PC-9 (cell line): ENCODE results near the gene TRIM66. TPM values are rescaled to one million over a fixed set of nuclear protein-coding genes. Genes with fewer than 3 reads are reported as not detected.

ENCODE experiments used
- BruUV-seq: library from RNA; stranded (reverse); fragments of 400-500 nt; replicated peaks from 2 replicates; lab custom pipeline; 2021; lab: Mats Ljungman, UMichigan
- CTCF ChIA-PET: fragments of 300-600 bp; sonication (Branson Sonifier 250); formaldehyde crosslinking; loops from one replicate; lab custom pipeline; 2022; ENCODE audit warnings: antibody characterized with exemption; lab: Charles Lee
- POLR2A ChIA-PET: fragments of 300-600 bp; sonication (Branson Sonifier 250); formaldehyde crosslinking; loops from one replicate; lab custom pipeline; 2022; ENCODE audit warnings: antibody characterized with exemption; ENCODE audit not compliant: unreplicated experiment; lab: Charles Lee
- DNase-seq, 2 experiments: peaks; one replicate each; pipeline versions ENCODE4 v3.0.0 to v3.0.0-alpha.2; 2015 to 2022; ENCODE audit warnings: mixed read lengths in 1 of 2
- H2AFZ ChIP-seq: fragments of 200-600 bp; sonication (generic); 2 replicates; pipeline ENCODE4 v1.8.1; 2017; ENCODE audit warnings: antibody characterized with exemption
- H3F3A ChIP-seq: fragments of 200-600 bp; sonication (generic); 2 replicates; pipeline ENCODE4 v1.8.1; 2017; ENCODE audit warnings: antibody characterized with exemption, mild to moderate bottlenecking, low read depth; ENCODE audit not compliant: insufficient read depth
- H3K27ac ChIP-seq: fragments of 200-600 bp; sonication (generic); 2 replicates; pipeline ENCODE4 v1.6.1; 2016; ENCODE audit warnings: mixed run types
- H3K27me3 ChIP-seq: fragments of 200-600 bp; sonication (generic); 2 replicates; pipeline ENCODE4 v1.6.1; 2016; ENCODE audit warnings: low read depth, mixed run types; ENCODE audit not compliant: insufficient read depth
- H3K36me3 ChIP-seq: fragments of 200-600 bp; sonication (generic); 2 replicates; pipeline ENCODE4 v1.6.1; 2016; ENCODE audit warnings: low read depth, mixed run types
- H3K4me1 ChIP-seq: fragments of 200-600 bp; sonication (generic); replicated peaks from 2 replicates; pipeline ENCODE4 v1.6.1; 2016; ENCODE audit warnings: mixed run types; ENCODE audit not compliant: insufficient read depth
- H3K4me2 ChIP-seq: fragments of 200-600 bp; sonication (generic); 2 replicates; pipeline ENCODE4 v1.6.1; 2017; ENCODE audit warnings: mixed run types
- H3K4me3 ChIP-seq: fragments of 200-600 bp; sonication (generic); 2 replicates; pipeline ENCODE4 v1.6.1; 2016; ENCODE audit warnings: mixed run types
- H3K79me2 ChIP-seq: fragments of 200-600 bp; sonication (generic); 2 replicates; pipeline ENCODE4 v1.6.1; 2017; ENCODE audit warnings: low read depth, mixed run types
- H3K9me2 ChIP-seq: fragments of 200-600 bp; sonication (generic); 2 replicates; pipeline ENCODE4 v1.8.1; 2017; ENCODE audit warnings: mild to moderate bottlenecking; ENCODE audit not compliant: insufficient read depth
- H3K9me3 ChIP-seq: fragments of 200-600 bp; sonication (generic); 2 replicates; pipeline ENCODE4 v1.8.1; 2016; ENCODE audit warnings: low read depth; ENCODE audit not compliant: insufficient read depth
- H4K20me1 ChIP-seq: fragments of 200-600 bp; sonication (generic); 2 replicates; pipeline ENCODE4 v1.8.1; 2017; ENCODE audit not compliant: insufficient read depth
- EZH2 ChIP-seq: fragments of 200-600 bp; sonication (generic); IDR thresholded peaks from 2 replicates; pipeline ENCODE4 v1.8.0; 2017; ENCODE audit warnings: antibody characterized with exemption, low read depth
- intact Hi-C: fragments of 100-400 bp; cut with micrococcal nuclease; formaldehyde crosslinking; loops from one replicate; pipeline ENCODE4 v1.10.0; 2022; ENCODE audit not compliant: unreplicated experiment
- total RNA-seq: library from RNA; stranded (reverse); gene quantifications from 2 replicates; pipeline ENCODE4 v1.2.3, GENCODE V29; 2021
- TF ChIP-seq, protein P1 (sequence below): fragments of 200-600 bp; sonication (generic); conservative IDR thresholded peaks from 2 replicates; pipeline ENCODE4 v1.6.1; 2017; ENCODE audit warnings: mixed run types, antibody characterized with exemption, mild to moderate bottlenecking, moderate library complexity

TRIM66 gene
- total RNA-seq, 1 experiment from 2014 or later: 17.0 TPM

DNA sequence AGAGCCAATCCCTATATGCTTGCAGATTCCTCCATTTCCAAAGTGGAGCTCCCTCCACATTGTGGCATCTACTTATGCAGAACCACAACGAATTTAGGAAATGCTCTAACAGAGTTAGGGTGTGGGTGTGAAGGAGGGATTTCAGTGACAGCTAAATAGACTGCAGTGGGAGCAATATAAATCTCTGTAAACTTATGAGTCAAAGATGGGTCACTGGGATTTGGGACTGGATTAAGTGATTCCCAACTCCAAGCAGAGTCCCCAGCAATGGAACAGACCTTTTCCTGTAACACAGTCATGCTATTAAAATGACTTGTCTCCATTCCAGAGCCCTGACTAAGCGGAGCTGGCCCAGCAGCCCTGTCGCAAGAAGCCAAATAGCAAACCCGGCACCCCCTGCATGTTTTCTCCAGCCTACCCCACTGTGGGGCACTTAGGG, 36.8 kb upstream of the TRIM66 start:
- H2AFZ ChIP-seq: no peak overlapping the region
- peak overlapping the region; percentile 88 for H3K4me2 ChIP-seq
- CTCF ChIA-PET: no interaction called here
- H3K9me2 ChIP-seq: no peaks in the 10 kb centered on the region
- peak; percentile 55 to 90 for DNase-seq
- no TSS peak for BruUV-seq
- H3K4me1 ChIP-seq: peaks cover 68% of the 10 kb centered on the region
- TF ChIP-seq, protein P1, sequence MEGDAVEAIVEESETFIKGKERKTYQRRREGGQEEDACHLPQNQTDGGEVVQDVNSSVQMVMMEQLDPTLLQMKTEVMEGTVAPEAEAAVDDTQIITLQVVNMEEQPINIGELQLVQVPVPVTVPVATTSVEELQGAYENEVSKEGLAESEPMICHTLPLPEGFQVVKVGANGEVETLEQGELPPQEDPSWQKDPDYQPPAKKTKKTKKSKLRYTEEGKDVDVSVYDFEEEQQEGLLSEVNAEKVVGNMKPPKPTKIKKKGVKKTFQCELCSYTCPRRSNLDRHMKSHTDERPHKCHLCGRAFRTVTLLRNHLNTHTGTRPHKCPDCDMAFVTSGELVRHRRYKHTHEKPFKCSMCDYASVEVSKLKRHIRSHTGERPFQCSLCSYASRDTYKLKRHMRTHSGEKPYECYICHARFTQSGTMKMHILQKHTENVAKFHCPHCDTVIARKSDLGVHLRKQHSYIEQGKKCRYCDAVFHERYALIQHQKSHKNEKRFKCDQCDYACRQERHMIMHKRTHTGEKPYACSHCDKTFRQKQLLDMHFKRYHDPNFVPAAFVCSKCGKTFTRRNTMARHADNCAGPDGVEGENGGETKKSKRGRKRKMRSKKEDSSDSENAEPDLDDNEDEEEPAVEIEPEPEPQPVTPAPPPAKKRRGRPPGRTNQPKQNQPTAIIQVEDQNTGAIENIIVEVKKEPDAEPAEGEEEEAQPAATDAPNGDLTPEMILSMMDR: no peak
- no peak for TF ChIP-seq EZH2
- no peaks in the 10 kb centered on the region for H3K9me3 ChIP-seq
- intact Hi-C loops: loop anchor here (2.0 kb wide), 1 partner anchor 30 kb away; no protein-coding TSS in a partner anchor
- 0 out of 2 replicates have a peak, but pooled peaks cover 3% of the 10 kb centered on the region for H3K79me2 ChIP-seq
- no peaks in the 10 kb centered on the region for H3K36me3 ChIP-seq
- H3K27me3 ChIP-seq: no peaks in the 10 kb centered on the region
- POLR2A ChIA-PET: interaction anchor here (0.5 to 0.9 kb wide), 7 partner anchors 13 to 192 kb away, joined by 3 to 5 read pairs (median 4); partner anchors contain the start of gene AKIP1
- peaks cover 45% of the 10 kb centered on the region for H3F3A ChIP-seq
- H3K27ac ChIP-seq: peak overlapping the region; percentile 96
- H4K20me1 ChIP-seq: no peaks in the 10 kb centered on the region
- H3K4me3 ChIP-seq: peak overlapping the region; percentile 39; the same call in 1 of the 2 replicates

DNA sequence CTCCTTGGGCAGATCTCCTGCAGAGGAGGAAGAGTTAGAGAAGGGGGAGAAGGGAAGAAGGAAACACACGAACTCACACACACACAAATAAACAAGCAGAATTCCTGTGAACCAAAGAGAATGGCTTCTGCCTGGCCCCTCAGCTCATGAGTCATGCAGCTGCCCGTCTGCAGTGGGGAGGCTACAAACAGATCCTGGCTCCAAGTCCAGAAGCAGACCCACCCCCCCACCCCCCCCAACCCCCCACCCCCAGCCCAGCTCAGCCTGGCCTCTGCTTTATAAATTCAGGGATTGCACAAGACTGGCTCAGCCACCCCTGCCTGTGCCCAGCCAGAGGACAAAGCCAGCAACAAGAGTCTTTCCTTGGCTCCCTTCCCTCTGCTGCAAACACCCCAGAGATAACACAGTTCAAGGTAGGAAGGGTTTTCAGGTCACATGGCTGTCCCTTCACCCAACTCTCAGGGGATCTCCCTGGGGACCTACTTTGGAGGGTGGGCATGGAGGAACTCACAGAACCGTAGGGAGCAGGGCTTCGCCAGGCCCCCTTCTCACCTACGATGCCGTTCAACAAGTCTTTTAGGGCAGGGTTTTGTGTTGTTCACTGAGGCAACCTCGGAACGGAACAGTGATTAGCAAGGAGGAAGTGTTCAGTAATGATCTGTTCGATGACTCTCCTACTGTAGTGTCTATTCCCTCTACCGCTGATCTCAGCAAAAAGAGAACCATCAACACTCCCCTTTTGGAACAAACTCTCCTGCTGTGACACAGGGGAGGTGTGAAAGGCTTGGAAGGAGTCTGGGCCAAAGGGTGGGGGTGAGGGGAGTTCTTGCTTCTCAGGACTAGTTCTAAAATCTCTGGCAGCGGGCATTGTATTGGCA, 35.6 kb upstream of the TRIM66 start:
- BruUV-seq: TSS peak; percentile 54
- H3K27me3 ChIP-seq: no peaks in the 10 kb centered on the region
- peaks cover 66% of the 10 kb centered on the region for H3K4me1 ChIP-seq
- no peaks in the 10 kb centered on the region for H3K9me3 ChIP-seq
- peak overlapping the region; percentile 45; the same call in 1 of the 2 replicates for H3K4me3 ChIP-seq
- peak overlapping the region; percentile 88 for H3K4me2 ChIP-seq
- CTCF ChIA-PET: interaction anchor here (1.0 kb wide), 1 partner anchor 36 kb away, joined by 6 read pairs; no protein-coding TSS in a partner anchor
- no peaks in the 10 kb centered on the region for H3K36me3 ChIP-seq
- H4K20me1 ChIP-seq: no peaks in the 10 kb centered on the region
- TF ChIP-seq, protein P1: no peak
- TF ChIP-seq EZH2: no peak
- H3K79me2 ChIP-seq: 0 out of 2 replicates have a peak, but pooled peaks cover 3% of the 10 kb centered on the region
- POLR2A ChIA-PET: interaction anchor here (0.6 to 1.0 kb wide), 5 partner anchors 18 to 1118 kb away, joined by 3 to 7 read pairs (median 4); no protein-coding TSS in a partner anchor
- peak overlapping the region; percentile 96 for H3K27ac ChIP-seq
- intact Hi-C loops: loop anchor here (2.0 kb wide), 1 partner anchor 29 kb away; no protein-coding TSS in a partner anchor
- DNase-seq: peak; percentile 57 to 70
- H3F3A ChIP-seq: peaks cover 45% of the 10 kb centered on the region
- H3K9me2 ChIP-seq: no peaks in the 10 kb centered on the region
- H2AFZ ChIP-seq: peak overlapping the region; percentile 68

DNA sequence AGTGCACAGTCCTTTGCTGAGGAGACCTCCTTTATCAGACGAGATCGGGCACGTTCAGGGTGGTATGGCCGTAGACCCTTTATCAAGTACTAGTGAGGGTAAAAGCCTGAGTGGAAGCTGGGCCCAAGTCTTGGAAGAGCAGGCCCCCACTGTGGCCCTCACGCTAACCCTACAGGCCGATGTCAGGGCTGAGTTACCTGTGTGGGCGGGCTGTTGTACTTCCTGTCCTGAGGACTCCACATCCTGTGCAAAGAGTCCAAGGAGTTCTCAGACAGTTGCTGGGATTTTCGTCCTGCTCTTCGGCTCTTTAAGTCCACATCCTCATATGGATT, 35.0 kb upstream of the TRIM66 start:
- H3K27ac ChIP-seq: peak overlapping the region; percentile 96
- no peaks in the 10 kb centered on the region for H3K9me3 ChIP-seq
- H3K36me3 ChIP-seq: no peaks in the 10 kb centered on the region
- H3K79me2 ChIP-seq: 0 out of 2 replicates have a peak, but pooled peaks cover 3% of the 10 kb centered on the region
- peak overlapping the region; percentile 68 for H2AFZ ChIP-seq
- DNase-seq: no peak
- no TSS peak for BruUV-seq
- H3F3A ChIP-seq: peaks cover 45% of the 10 kb centered on the region
- ChIA-PET CTCF (interaction anchor here (1.0 kb wide), 1 partner anchor 36 kb away, joined by 6 read pairs; no protein-coding TSS in a partner anchor), POLR2A (interaction anchor here (0.6 to 0.7 kb wide), 3 partner anchors 18 to 1117 kb away, joined by 4 to 7 read pairs (median 4); no protein-coding TSS in a partner anchor)
- no peak for TF ChIP-seq EZH2
- TF ChIP-seq, protein P1: no peak
- peak overlapping the region; percentile 45; the same call in 1 of the 2 replicates for H3K4me3 ChIP-seq
- no peaks in the 10 kb centered on the region for H4K20me1 ChIP-seq
- H3K9me2 ChIP-seq: no peaks in the 10 kb centered on the region
- intact Hi-C loops: no loop called here
- no peaks in the 10 kb centered on the region for H3K27me3 ChIP-seq
- H3K4me1 ChIP-seq: peaks cover 60% of the 10 kb centered on the region
- peak overlapping the region; percentile 71 for H3K4me2 ChIP-seq
